SU-DHL-6 (cell line): ENCODE data around the gene PALLD.

Source experiments
- H2AFZ ChIP-seq: fragments of 200-600 bp; sonication (generic); 2 replicates; pipeline ENCODE4 v1.6.1; 2014; ENCODE audit warnings: low read depth, mild to moderate bottlenecking, moderate library complexity, mixed read lengths, antibody characterized with exemption, low read length; ENCODE audit not compliant: severe bottlenecking
- H3F3A ChIP-seq: fragments of 200-600 bp; shearing (Covaris generic); 2 replicates; pipeline ENCODE4 v1.6.0; 2016; ENCODE audit warnings: antibody characterized with exemption, mild to moderate bottlenecking; ENCODE audit not compliant: insufficient read depth
- H3K27ac ChIP-seq: fragments of 200-600 bp; sonication (generic); 2 replicates; pipeline ENCODE4 v1.5.1; 2016; ENCODE audit warnings: low read depth, mild to moderate bottlenecking, low read length, moderate library complexity, mixed read lengths
- H3K27me3 ChIP-seq: fragments of 200-600 bp; sonication (generic), shearing (Covaris generic); 2 replicates; pipeline ENCODE4 v1.6.0; 2014; ENCODE audit warnings: mild to moderate bottlenecking, low read length
- H3K36me3 ChIP-seq: fragments of 200-600 bp; sonication (generic); 2 replicates; pipeline ENCODE4 v1.6.1; 2014; ENCODE audit warnings: mild to moderate bottlenecking, low read length, mixed read lengths
- H3K4me2 ChIP-seq: fragments of 300-600, 200-600 bp; shearing (Covaris generic), sonication (generic); 2 replicates; pipeline ENCODE4 v1.6.0; 2014; ENCODE audit warnings: low read length, low read depth, mild to moderate bottlenecking; ENCODE audit not compliant: poor library complexity, severe bottlenecking
- H3K4me3 ChIP-seq: fragments of 200-600 bp; sonication (generic); 2 replicates; pipeline ENCODE4 v1.5.1; 2014; ENCODE audit warnings: antibody characterized with exemption, low read length, mild to moderate bottlenecking, mixed read lengths; ENCODE audit not compliant: insufficient read depth, poor library complexity, severe bottlenecking
- H3K79me2 ChIP-seq: fragments of 200-600 bp; sonication (generic); 2 replicates; pipeline ENCODE4 v1.6.1; 2014; ENCODE audit warnings: mild to moderate bottlenecking, low read length, moderate library complexity; ENCODE audit not compliant: insufficient read depth
- H3K9ac ChIP-seq: fragments of 200-600 bp; sonication (generic); 2 replicates; pipeline ENCODE4 v1.7.0; 2014; ENCODE audit warnings: mild to moderate bottlenecking, low read length
- H3K9me2 ChIP-seq: fragments of 200-600 bp; sonication (generic); replicated peaks from 2 replicates; pipeline ENCODE4 v1.6.1; 2014; ENCODE audit warnings: low read length; ENCODE audit not compliant: insufficient read depth
- H3K9me3 ChIP-seq: fragments of 200-600 bp; sonication (generic); 2 replicates; pipeline ENCODE4 v1.6.1; 2014; ENCODE audit warnings: low read length, mixed read lengths; ENCODE audit not compliant: insufficient read depth
- H4K20me1 ChIP-seq: fragments of 200-600 bp; sonication (generic); 2 replicates; pipeline ENCODE4 v1.6.1; 2014; ENCODE audit warnings: low read depth, mild to moderate bottlenecking, antibody characterized with exemption, low read length, moderate library complexity, mixed read lengths
- CTCF ChIP-seq: fragments of 200-600 bp; sonication (generic); IDR thresholded peaks from one replicate; pipeline ENCODE4 v1.5.1; 2017; ENCODE audit warnings: antibody characterized with exemption, mild to moderate bottlenecking, low read length, moderate library complexity; ENCODE audit not compliant: insufficient read depth, poor library complexity, severe bottlenecking
- EZH2phosphoT487 ChIP-seq: fragments of 200-600 bp; sonication (generic), shearing (Covaris generic); conservative IDR thresholded peaks from 2 replicates; pipeline ENCODE4 v1.6.1; 2018; ENCODE audit warnings: mild to moderate bottlenecking, antibody characterized with exemption, low read length, moderate library complexity, mixed read lengths

The PALLD gene

GRCh38 chr4:168790898-168791297 lies 294.0 kb downstream of the PALLD start:
- Histone ChIP-seq H3K9ac (no peak overlapping the region), H3K36me3 (no peaks in the 10 kb centered on the region), H3K79me2 (no peaks in the 10 kb centered on the region), H3K4me3 (no peak overlapping the region), H3K27me3 (no peaks in the 10 kb centered on the region), H3K4me2 (no peak overlapping the region), H4K20me1 (no peaks in the 10 kb centered on the region), H3K9me2 (no peaks in the 10 kb centered on the region), H2AFZ (no peak overlapping the region), H3F3A (no peaks in the 10 kb centered on the region), H3K9me3 (no peaks in the 10 kb centered on the region), H3K27ac (no peak overlapping the region)
- TF ChIP-seq EZH2phosphoT487 (no peak), CTCF (no peak)

DNA sequence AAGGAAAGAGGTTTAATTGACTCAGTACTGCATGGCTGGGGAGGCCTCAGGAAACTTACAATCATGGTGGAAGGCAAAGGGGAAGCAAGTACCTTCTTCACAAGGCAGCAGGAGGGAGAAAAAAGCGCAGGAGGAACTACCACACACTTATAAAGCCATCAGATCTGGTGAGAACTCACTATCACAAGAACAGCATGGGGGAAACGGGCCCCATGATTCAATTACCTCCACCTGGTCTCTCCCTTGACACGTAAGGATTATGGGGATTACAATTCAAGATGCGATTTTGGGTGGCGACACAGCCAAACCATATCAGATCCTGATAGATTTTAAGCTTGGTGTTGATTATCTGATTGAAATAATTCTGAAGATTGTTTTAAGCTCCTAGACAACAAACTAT lies 294.5 kb downstream of the PALLD start:
- Histone ChIP-seq H3K79me2 (no peaks in the 10 kb centered on the region), H3K36me3 (no peaks in the 10 kb centered on the region), H3K27ac (no peak overlapping the region), H3K9me3 (no peaks in the 10 kb centered on the region), H3K9ac (no peak overlapping the region), H2AFZ (no peak overlapping the region), H4K20me1 (no peaks in the 10 kb centered on the region), H3K9me2 (no peaks in the 10 kb centered on the region), H3K4me2 (no peak overlapping the region), H3F3A (no peaks in the 10 kb centered on the region), H3K27me3 (no peaks in the 10 kb centered on the region), H3K4me3 (no peak overlapping the region)
- TF ChIP-seq EZH2phosphoT487, result no peak
- no peak for TF ChIP-seq CTCF

DNA sequence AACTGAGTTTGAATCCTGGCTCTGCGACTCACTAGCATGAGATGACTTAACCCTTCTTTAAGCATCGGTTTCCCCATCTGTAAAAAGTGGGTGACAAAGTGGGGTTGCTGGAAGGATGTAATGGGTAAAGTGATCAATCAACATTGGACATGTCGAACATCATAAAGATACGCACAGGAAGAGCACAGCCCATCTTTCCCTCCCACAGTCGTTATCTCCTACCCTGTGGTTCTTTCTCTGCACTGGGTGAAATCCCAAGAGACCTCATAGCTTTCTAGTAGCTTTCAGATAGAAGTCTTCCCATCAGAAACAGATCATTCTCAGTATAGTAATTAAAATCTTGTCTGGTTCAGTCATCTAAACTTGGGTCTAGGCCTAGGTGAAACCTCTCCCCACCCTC lies 296.7 kb downstream of the PALLD start:
- Histone ChIP-seq H3K9me2 (no peaks in the 10 kb centered on the region), H3K36me3 (no peaks in the 10 kb centered on the region), H3K9me3 (no peaks in the 10 kb centered on the region), H4K20me1 (no peaks in the 10 kb centered on the region), H2AFZ (no peak overlapping the region), H3K9ac (no peak overlapping the region), H3K79me2 (no peaks in the 10 kb centered on the region), H3F3A (no peaks in the 10 kb centered on the region), H3K4me2 (no peak overlapping the region), H3K4me3 (no peak overlapping the region), H3K27ac (no peak overlapping the region), H3K27me3 (no peaks in the 10 kb centered on the region)
- no peak for TF ChIP-seq EZH2phosphoT487
- TF ChIP-seq CTCF, result no peak
